GM20000 (cell line): ENCODE measurements around the gene MYH11.

ENCODE experiments used
- DNase-seq: peaks from one replicate; pipeline ENCODE4 v3.0.0; 2012; ENCODE audit warnings: low spot score
- TF ChIP-seq, protein P1 (sequence below): IDR thresholded peaks from 2 replicates; pipeline ENCODE4 v1.5.1; 2012; ENCODE audit warnings: mild to moderate bottlenecking, control low read depth; ENCODE audit errors: extremely low read depth, missing control alignments

The MYH11 gene

DNA sequence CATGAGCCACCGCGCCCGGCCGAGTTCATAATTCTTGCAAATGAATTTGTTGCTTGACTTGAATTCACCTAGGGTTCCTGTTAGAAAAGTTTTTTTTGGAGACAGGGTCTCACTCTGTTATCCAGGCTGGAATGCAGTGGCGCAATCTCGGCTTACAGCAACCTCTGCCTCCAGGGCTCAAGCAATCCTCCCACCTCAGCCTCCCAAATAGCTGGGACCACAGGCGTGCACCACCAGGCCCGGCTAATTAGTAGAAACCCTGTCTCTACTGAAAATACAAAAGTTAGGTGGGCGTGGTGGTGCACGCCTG is 99.8 kb downstream of the MYH11 start:
- TF ChIP-seq, protein P1, sequence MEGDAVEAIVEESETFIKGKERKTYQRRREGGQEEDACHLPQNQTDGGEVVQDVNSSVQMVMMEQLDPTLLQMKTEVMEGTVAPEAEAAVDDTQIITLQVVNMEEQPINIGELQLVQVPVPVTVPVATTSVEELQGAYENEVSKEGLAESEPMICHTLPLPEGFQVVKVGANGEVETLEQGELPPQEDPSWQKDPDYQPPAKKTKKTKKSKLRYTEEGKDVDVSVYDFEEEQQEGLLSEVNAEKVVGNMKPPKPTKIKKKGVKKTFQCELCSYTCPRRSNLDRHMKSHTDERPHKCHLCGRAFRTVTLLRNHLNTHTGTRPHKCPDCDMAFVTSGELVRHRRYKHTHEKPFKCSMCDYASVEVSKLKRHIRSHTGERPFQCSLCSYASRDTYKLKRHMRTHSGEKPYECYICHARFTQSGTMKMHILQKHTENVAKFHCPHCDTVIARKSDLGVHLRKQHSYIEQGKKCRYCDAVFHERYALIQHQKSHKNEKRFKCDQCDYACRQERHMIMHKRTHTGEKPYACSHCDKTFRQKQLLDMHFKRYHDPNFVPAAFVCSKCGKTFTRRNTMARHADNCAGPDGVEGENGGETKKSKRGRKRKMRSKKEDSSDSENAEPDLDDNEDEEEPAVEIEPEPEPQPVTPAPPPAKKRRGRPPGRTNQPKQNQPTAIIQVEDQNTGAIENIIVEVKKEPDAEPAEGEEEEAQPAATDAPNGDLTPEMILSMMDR: no peak
- DNase-seq: no peak

DNA sequence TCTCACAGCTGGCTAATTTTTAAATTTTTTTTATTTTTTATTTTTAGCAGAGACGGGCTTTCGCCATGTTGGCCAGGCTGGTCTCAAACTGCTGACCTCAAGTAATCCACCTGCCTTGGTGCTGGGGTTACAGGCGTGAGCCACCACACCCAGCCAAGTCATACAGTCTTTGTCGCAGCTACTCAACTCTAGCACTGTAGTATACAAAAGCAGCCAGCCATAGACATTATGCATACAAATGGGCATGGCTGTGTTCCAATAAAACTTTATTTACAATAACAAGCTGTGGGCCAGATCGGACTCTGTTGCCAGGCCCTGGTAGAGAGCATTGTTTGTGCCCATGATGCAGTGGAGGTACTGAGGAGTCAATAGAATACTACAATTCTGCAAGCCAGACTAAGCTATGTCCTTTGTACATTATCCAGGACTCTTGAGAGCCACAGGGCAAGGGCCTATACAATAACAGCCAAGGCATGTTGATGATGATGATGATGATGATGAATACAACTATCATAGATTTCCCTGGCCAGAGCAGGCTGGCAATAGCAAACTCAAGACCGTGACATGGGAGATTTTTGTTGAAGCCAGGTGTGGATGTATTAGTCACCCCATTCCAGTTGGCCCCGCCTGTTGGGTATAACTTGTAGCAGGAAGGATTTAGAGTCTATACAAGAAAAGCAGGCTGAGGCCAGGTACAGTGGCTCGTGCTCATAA is 101.8 kb downstream of the MYH11 start:
- TF ChIP-seq, protein P1: no peak

DNA sequence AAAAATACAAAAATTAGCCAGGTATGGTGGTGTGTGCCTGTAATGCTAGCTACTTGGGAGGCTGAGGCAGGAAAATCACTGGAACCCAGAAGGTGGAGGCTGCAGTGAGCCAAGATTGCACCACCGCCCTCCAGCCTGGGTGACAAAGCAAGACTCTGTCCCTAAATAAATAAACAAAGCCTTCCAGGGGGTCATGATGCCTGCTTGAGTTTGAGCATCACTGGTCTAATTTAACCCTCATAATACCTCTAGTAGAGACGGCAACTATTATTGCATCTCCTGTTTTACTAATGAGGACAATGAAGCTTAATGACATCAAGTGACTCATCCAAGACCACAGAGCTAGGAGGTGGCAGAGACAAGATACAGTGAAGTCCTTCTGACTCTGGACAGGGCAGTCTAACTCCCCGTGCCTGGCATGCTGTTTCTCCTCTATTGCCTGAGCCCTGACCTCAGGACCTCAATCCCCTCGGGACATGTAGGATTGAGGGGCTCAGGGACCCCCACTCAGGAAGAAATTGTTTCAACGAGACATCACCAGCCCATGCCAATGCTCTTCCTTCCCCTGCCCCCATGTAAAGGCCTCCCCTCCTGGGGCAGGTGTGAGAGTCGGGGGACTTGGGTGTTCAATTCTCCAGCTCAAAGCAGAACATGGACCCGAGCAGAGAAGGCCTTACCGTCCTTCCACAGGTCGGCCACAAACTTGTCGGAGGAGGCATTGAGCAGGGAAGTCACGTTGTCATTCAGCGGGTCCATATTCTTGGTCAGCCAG is 103.9 kb downstream of the MYH11 start:
- DNase-seq: no peak
- TF ChIP-seq, protein P1: no peak

More for the DNA sequence above, 101.8 kb downstream of the MYH11 start:
- DNase-seq: no peak

DNA sequence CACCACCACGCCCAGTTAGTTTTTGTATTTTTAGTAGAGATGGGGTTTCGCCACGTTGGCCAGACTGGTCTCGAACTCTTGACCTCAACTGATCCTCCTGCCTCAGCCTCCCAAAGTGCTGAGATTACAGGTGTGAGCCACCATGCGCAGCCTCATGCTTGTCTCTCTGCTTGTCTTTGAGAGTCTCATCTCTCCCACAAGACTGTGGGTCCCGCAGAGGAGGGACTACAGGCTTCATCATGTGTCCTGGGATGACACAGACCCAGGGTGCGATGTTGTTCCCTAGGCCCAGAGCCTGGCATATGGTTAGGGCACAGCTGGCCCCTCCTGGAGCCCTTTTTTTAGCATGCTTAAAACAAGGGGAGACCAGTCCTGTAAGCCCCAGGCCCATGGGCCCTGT is 104.9 kb downstream of the MYH11 start:
- TF ChIP-seq, protein P1: no peak
- no peak for DNase-seq

DNA sequence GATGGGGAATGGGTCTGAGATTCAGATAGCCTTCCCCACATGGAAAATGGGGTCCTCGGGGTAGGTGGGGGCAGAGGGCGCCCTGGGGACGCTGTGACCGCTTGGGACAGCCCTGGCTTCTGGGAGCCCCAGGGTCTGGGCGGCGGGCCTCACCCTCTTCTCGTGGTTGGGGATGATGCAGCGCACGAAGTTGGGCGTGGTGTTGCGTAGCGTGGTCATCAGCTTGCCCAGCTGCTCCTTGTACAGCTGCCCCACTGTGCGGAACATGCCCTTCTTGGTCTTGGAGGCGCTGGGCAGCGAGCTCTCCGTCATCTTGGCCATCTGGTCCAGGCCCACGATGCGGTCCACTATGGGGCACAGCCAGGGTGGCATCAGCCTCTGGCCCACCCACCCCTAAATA is 106.8 kb downstream of the MYH11 start:
- TF ChIP-seq, protein P1: no peak
- no peak for DNase-seq

DNA sequence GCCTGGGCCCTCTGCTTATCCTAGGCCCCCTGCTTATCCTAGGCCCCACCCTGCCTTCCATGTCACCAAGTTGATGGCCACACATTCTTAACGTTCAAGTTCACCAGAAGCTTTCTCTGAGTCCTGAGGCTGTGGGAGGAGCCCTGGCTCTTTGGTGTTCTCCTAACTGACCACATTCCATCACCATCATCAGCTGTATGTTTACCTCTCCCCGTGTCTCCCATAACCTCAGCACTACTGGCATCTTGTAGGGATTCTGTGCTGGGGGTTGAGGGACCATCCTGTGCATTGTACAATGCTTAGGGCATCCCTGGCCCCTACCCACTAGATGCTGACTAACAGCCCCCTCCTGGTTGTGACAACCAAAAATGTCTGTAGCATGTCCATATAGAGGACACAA is 107.5 kb downstream of the MYH11 start:
- TF ChIP-seq, protein P1: no peak
- DNase-seq: no peak

DNA sequence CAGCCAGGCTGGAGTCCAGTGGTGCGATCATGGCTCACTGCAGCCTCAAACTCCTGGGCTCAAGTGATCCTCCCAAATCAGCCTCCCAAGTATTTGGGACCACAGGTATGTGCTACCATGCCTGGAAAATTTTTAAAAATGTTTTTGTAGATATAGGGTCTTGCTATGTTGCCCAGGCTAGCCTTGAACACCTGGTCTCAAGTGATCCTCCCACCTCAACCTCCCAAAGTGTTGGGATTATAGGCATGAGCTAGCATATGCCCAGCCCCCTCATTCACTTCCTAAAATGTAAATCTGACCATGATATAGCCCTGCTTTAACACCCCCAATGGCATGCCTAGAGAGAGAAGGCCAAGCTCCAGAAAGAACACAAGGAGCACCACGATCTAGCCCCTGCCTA is 108.2 kb downstream of the MYH11 start:
- no peak for DNase-seq
- TF ChIP-seq, protein P1: no peak
